Middle frontal gyrus (tissue), 1 donor: ENCODE measurements around the gene KCNB1.

Source experiments
- DNase-seq: peaks from one replicate; pipeline ENCODE4 v3.0.0-alpha.2; 2015; ENCODE audit warnings: low spot score; ENCODE audit errors: extremely low spot score

Gene KCNB1

DNA sequence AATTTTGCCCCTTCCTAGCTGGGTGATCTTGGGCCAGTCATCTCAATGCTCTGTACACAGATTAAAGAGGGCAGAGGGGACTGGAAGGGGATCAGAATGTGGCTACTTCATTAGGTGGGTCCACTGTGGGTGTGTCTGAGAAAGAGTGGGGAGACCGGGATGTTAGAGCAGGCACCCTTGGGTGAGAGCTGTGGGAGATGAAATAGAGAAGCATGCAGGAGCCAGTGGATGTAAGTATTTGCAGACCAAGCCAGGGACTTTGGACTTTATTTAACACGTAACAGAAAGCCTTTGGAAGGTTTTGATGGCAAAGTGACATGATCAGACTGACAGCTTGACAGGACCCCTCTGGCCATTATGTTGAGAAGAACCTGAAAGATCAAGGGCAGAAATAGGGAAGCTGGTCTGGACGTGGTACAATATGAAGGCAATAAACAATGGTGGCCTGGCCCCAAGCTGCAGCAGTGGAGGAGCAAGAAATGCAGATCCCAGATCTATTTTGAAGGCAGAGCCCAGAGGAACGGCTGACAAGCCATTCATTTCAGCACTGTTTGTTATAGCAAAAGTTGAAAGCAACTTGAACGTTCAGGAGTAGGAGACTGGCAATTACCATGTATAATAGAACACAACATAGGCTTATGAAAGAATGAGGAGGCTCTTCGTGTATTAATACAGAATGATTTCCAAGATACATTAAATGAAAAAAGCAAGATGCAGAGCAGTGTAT, 122.1 kb downstream of the KCNB1 start:
- no peak for DNase-seq

DNA sequence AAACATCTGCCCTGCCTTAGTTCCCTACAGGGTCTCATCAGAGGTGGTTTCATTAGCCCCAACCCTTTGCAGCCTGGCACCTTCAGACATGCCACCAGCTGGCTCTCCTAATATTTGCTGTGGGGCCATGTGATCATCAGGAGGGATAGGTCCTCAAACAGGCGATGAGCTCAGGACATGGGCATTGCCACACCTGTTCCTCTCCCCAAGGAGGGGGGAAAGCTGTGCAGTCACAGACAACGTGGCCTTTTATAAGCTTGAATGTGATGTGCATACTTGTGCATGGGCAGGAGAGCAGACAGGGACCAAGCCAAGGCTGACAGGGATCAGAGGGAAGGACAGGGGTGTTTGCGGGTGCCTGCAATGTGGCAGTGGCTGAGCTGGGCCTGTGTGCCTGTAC, 125.8 kb downstream of the KCNB1 start:
- DNase-seq: no peak

DNA sequence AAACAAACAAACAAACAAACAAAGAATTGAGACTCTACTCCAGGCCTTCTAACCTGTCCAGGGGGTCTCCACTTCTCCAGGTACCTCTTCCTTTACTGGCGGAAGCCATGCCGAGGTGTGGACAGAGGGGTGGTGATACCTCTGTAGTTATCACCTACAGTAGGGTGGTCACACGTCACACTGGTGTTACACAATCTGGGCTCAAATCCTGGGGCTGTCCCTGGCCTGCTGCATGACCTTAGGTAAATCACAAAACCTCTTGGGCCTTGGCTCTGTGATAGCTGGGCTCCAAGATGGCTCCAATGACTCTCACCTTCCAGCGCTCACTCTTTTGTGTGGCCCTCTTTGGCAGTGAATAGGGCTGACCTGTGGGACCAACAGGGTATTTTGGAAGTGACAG, 127.8 kb downstream of the KCNB1 start:
- DNase-seq: no peak

DNA sequence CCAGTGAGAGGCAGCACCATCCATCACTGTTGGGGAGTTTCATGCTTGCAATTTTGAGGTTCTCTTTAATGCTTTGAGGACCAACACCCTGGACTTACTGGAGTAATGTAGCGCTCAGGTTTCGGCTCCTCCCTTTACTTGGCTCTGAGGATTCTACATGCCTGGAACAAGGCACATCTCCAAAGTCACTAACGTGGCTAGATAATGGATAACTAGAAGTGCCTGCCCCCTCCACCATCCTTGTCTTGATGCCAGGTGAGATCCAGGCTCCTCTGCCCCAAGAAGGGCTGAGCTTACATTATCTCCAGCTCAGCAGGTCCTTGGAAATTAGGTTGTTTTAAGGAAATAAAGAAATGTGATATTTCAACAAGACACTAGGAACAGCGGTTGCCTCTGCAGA, 129.1 kb downstream of the KCNB1 start:
- DNase-seq: no peak

DNA sequence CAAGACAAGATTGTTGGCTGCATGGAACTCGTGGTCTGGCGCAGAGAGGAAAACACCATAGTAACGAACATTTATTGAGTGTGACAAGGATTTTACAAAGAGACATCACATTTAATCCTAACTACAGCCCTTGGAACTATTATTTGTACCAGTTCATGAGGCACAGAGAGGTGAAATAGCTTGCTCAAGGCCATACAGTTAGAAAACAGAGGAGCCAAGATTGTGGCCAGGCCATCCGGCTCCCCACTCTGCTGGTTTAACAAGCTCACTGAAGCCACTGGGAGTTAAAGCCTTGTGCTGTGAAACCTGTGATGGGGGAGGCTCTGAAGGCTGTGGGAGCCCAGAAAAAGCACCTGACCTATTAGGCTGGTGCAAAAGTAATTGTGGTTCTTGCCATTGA, 129.7 kb downstream of the KCNB1 start:
- no peak for DNase-seq

DNA sequence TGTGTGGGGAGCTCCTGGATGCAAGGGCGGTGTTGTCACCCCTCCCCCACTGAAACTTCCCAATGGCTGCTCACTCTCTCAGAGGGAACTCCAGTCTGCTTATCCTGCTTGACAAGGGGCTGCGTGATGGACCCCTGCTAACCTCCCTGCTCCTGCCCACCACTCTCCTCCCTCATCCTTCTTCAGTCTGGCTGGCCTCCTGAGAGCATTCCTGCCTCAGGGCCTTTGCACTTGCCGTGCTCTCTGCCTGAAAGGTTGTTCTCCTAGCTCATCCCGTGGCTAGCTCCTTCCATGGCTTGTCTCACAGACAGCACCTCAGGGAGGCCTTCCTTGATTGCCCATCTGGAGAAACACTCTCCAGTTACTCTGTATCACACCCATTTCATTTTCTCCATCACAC, 130.7 kb downstream of the KCNB1 start:
- DNase-seq: no peak

DNA sequence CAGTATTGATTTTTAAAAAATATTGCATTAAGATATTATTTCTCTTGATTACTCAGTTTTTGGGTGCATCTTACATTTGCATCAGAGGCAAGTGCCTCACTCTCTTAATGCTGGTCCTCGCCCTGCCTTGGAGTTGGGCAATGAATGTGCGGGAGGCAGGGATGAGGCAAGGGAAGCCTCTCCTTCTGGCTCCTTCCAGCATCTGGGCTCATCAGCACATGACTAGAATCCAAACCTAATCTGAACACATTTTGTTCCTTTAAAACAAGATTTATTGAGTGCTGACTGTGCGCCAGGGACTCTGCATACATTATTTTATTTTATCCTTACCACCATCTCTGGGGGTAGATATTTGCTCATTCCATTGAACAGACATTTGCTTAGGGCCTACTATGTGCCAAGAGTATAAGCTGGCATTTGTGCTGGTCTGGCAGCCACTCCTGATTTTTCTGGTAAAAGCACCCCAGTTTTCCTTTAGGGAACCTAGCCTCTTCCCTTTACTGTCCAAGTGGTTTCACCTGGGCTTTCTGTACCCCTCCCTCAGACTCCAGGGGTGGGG, 132.7 kb downstream of the KCNB1 start:
- no peak for DNase-seq

DNA sequence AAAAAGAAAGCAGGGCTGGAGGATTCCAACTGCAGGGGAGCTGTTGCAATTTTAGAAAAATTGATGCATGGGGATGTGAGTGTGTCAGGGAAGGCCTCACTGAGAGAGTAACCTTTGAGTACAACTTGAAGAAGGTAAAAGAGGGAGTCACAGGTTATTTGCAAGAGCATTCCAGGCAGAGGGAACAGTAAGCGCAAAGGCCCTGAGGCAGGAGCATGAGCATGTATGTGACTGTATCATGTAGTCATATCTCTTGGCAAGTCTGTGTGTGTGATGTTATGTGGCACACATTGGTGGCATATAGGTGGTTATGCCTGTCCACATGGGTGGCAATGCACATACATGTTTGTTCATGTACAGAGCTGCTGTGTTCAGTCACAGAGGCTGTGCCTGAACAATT, 133.4 kb downstream of the KCNB1 start:
- DNase-seq: no peak

DNA sequence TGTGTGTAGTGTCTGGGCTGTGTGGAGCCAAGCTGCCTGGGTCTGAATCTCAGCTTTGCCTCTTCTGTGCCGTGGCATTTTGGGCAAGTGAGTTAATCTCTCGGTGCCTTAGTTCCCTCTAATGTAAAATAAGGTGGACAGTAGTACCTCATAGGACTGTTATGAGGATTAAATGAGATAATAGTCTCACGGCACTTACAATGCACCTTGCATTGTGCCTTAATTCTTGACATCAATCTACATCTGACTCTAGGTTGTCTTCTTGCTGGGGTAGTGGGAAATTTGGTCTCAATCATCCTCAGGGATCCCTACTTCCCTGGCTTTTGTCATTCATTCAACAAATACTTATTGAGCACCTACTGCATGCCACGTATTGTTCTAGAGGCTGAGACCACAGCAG, 133.9 kb downstream of the KCNB1 start:
- no peak for DNase-seq

DNA sequence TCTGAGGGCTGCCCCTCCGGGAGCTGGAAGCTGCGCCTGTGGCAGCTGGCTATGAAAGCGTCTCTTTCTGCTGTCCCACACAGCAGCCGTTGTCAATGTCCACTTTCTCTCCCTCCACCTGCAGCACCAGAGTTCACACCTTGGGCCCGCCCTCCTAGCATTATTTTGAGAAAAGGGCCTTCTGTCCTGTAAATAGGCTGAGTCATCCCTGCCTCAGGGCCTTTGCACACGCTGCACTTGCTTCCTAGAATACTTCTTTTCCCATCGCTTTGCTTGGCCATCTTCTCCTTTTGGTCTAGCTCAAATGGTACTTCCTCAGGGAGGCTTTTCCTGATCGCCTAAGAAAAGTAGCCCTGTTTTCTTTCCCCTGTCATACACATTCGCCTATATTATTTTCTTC, 135.3 kb downstream of the KCNB1 start:
- no peak for DNase-seq

DNA sequence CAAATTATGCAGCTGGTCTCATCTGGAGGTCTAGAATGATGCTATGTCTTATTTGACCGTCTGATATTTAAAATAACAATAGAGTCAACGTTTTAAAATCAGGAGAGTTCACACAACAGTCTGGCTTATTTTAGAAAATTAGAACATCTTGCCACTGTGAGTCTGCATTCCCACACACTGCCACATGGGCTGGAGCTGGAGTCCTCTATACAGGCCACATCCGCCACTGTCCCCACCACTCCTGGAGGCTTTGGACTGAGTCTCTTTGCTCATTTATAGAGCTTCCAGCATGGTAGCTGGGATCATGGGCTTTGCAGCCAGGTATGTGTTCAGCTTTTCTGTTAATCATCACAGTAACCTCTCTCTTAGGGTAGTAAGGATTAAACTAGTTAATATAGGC, 135.8 kb downstream of the KCNB1 start:
- DNase-seq: no peak

DNA sequence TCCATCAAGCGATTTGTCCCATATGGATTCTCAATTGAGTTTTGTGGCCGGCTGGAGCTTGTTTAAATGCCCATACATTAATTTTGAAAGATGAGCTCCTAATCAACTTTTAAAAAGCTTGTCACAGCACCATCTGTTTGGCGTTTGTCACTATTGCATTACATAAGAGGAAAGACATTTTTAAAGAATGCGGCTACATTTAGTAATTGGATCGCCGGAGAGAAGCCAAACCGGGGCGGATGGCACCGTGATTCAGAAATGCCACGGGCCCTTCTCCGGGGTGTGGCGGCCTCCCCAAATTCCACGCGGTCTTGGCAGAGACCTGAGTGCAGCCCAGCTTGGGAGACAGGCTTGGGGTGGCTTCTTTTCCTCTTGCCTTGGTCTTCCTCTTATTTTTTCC, 136.9 kb downstream of the KCNB1 start:
- peak; percentile 71 for DNase-seq

DNA sequence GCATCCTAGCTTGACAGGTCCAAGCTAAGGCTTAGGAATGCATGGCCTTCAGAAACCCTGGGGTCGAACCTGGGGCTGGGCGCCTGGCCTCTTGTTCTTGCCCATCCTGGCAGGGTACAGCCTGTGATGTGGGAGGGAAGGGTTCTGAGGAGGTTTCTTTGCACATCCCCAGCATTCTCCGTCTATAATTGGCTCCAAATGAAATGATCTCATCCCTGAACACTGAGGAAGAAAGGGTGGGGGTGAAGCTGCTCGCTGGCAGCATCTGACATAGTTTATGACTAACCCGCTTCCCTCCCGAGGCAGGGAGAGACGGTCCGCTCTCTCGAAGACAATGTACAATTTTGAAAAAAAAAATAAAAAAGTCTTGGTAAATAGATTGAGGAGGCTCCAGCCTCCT, 137.5 kb downstream of the KCNB1 start:
- DNase-seq: no peak

DNA sequence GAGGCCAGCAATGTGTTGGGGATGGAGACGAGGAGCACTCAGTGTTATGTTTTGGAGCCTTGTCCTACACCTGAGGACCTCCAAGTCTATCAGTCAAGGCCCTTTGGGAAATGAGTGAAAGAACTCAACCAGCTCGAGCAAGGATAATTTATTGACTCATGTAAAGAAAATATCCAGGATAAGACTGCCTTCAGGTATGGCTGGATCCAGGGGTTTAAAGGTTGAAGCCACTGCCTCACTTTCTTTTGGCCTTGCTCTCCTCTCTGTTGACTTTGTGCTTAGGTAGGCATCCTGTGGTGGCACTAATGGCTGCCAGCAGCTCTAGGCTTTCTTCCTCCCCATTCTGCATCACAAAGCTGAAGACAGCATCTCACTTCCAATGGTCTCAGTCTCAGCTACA, 138.3 kb downstream of the KCNB1 start:
- DNase-seq: no peak

DNA sequence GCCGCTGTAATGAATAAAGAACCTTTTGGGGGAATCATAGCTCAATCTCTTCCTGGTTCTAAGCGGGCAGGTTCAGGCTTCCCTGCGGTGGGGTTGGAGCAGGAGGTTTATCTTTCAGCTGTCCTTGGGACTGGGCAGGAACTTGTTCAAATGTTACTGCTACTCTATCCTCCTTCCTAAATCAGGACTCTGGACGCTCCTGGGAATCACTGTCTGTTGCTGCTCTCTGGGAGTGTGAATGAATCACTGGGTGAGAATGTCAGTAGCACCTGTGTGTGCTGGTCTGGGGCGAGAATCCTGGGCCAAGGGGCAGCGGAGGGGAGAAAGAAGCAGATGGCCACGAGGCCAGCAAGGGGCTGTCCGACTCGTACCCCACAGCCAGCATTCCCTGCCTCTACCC, 139.2 kb downstream of the KCNB1 start:
- no peak for DNase-seq

DNA sequence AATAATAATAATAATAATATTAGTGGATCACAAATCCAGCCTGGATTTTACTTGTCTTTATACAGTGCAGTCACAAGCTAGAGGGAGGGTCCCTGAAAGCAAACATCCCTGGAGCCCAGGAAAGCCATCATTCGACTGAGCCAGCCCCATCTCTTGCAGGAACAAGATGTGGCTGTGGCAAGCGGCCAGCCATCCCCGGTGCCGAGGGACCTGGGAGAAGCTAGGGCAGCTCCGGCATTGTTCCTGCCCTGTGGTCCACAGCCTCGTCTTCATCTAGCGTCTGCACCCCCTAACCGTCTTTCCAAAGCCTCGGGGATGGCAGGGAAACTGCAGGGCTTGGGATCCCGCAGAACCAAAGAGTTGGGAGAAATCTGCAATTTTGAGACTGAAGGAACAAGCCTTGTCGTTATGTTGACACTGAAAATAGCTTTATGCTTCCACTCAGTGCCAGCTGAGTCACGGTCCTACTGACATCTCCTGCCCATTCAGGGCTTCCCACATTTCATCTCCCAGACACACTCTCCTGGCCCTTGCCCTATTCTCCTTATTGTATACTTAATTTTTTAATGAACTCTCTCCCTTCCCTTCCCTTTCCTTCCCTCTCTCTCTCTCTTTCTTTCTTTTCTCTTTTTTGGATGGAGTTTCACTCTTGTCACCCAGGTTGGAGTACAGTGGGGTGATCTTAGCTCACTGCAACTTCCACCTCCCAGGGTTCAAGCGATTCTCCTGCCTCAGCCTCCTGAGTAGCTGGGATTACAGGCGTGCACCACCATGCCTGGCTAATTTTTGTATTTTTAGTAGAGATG, 142.1 kb downstream of the KCNB1 start:
- no peak for DNase-seq

DNA sequence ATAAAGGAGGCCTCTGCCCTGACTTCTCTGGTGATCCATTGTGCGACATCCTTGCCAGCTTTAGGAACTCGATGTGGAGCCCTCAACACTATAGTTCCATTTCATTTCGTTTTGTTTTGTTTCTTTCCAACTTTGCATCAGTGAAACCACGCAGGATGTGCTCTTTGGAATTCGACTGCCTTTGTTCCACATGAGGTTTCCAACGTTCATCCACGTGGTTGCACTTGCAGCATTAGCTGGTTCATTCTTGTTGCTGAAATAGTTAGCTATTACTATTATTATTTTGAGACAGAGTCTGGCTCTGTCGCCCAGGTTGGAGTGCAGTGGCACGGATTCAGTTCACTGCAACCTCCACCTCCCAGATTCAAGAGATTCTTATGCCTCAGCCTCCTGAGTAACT, 143.3 kb downstream of the KCNB1 start:
- no peak for DNase-seq

DNA sequence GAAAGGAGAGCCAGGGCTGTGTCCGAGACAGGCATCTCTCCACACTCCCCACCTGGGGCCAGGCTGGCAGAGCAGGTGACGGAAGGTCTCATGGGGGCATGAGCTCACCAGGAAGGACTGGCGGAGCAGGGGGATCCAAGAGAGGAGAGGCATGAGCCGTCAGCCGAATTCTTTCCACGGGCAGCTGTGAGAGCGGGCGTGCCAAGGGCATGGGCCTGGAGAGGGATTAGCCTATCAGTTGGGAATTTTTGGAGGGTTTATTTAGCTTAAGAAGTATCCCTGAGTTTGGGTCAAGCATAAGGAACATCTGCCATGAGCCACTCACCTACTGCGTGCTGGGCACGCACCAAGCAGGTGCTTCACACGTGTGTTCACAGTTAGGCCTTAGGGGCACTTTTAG, 144.4 kb downstream of the KCNB1 start:
- DNase-seq: no peak

DNA sequence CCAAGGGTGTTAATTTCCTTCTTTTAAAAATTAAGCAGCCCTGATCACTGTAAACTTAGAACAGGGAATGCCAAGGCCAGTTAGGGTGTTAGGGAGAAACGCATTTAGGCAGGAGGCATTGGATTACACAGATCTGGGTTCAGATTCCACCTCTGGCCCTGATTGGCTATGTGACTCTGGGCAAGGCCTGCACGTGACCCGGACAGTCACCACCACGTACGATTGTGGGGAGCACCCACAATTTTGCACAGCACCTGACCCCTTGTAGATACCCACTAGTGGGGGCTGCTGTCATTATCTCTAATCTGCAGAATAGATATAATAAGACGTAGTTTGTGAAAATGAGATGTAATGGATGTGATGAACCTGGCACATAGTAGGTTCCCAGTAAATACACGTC, 145.1 kb downstream of the KCNB1 start:
- no peak for DNase-seq

DNA sequence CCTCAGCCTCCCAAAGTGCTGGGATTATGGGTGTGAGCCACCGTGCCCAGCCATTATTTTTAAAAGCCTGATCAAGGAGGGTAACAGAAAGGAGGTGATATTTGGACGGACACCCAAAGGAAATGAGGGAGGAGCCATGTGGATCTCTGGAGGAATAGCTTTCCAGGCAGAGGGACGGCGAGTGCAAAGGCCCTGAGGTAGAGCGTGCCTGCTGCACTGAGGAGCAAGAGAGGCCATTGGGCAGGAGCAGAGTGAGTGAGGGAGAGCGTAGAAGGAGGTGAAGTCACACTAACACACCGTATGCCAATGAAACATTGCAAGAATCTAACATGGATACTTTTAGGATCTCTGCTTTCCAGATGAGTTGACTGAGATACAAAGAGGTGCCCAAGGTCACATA, 145.7 kb downstream of the KCNB1 start:
- DNase-seq: no peak

DNA sequence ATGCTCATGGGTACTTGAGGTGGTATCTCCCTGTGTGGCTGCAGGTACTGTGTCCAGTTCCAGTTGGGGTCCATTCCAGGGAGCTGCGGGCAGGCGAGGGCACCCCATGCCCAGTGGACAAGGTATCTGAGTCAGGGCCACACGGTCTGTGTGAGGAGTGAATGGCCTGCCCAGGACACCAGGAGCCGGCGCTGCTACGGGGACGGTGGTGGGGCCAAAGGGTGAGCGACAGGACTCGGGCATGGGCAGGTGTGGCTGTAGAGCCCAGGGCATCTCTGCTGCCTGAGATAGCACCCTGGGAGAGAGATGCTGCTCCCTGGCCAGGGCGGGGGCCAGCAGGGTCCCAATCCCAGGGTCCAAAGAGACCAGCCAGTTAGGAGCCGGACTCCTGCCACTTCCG, 147.0 kb downstream of the KCNB1 start:
- no peak for DNase-seq

DNA sequence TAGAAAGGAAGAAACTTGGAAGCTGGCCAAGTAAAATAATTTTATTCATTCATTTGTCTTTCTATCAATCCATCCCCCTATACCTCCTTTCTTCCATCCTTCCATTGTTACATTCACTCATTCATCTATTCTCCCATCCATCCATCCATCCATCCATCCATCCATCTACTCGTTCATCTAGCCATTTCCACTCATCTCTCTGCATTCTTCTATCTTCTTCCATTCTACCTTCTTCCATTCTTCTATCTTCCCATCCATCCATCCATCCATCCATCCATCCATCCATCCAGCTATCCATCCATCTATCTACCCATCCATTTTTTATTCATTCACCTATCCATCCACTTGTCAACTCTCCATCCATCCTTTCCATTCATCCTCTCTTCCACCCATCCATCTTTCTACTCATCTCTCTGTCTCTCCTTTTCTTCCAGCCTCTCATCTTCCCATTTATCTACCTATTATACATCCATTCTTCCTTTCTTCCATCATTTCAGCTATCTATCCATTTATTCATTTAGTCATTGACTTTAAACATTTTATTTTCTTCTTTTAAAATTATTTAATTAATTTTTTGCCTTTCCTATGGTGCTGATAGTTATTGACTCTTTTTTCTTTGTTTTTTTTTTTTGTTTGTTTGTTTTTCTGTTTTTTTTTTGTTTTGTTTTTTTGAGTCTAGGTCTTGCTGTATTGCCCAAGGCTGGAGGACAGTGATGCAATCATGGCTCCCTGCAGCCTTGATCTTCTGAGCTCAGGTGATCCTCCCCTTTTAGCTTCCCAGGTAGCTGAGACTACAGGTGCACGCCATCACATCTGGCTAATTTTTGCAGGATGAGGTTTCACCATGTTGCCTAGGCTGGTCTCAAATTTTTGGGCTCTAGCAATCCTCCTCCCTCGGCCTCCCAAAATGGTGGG, 151.5 kb downstream of the KCNB1 start:
- DNase-seq: no peak
